GF-D8 (cell line): Measurements from ENCODE around the gene DNHD1.

ENCODE experiments used
- DNase-seq: peaks from one replicate; lab custom pipeline; 2025; lab: John Stamatoyannopoulos, UW

DNHD1 gene

GRCh38 chr11:6538456-6538855 lies 41.4 kb downstream of the DNHD1 start:
- DNase-seq: no peak

GRCh38 chr11:6538945-6539344 lies 41.9 kb downstream of the DNHD1 start:
- DNase-seq: no peak

- no peak for DNase-seq
Measured at GRCh38 chr11:6539748-6540268, 42.7 kb downstream of the DNHD1 start.

- DNase-seq: no peak
Measured at GRCh38 chr11:6541356-6541755, 44.3 kb downstream of the DNHD1 start.

- DNase-seq: no peak
Measured at GRCh38 chr11:6542727-6543126, 45.6 kb downstream of the DNHD1 start.

- DNase-seq: no peak
Measured at GRCh38 chr11:6544921-6545850, 48.1 kb downstream of the DNHD1 start.

- DNase-seq: no peak
Measured at GRCh38 chr11:6545917-6546605, 49.0 kb downstream of the DNHD1 start.

GRCh38 chr11:6546735-6547134 lies 49.7 kb downstream of the DNHD1 start:
- DNase-seq: no peak

- no peak for DNase-seq
Measured at GRCh38 chr11:6547177-6547576, 50.1 kb downstream of the DNHD1 start.

- DNase-seq: no peak
Measured at GRCh38 chr11:6548121-6548520, 51.0 kb downstream of the DNHD1 start.

GRCh38 chr11:6548641-6549040 lies 51.6 kb downstream of the DNHD1 start:
- DNase-seq: no peak

GRCh38 chr11:6553634-6554033 lies 56.6 kb downstream of the DNHD1 start:
- DNase-seq: no peak

- DNase-seq: no peak
Measured at GRCh38 chr11:6554828-6555706, 58.0 kb downstream of the DNHD1 start.

GRCh38 chr11:6556139-6556949 lies 59.3 kb downstream of the DNHD1 start:
- no peak for DNase-seq

GRCh38 chr11:6557063-6557462 lies 60.0 kb downstream of the DNHD1 start:
- no peak for DNase-seq

- DNase-seq: no peak
Measured at GRCh38 chr11:6557761-6558674, 60.9 kb downstream of the DNHD1 start.

- no peak for DNase-seq
Measured at GRCh38 chr11:6559369-6559768, 62.3 kb downstream of the DNHD1 start.

- DNase-seq: no peak
Measured at GRCh38 chr11:6561288-6561687, 64.2 kb downstream of the DNHD1 start.

- DNase-seq: no peak
Measured at GRCh38 chr11:6563121-6563619, 66.1 kb downstream of the DNHD1 start.

- no peak for DNase-seq
Measured at GRCh38 chr11:6563667-6564066, 66.6 kb downstream of the DNHD1 start.
